CD4-positive, alpha-beta T cell treated with Interleukin-4 for 1 hour (primary cell): ENCODE data around the gene DDIT4.
"Not testable (repeated sequence)": the region's sequence is repeated elsewhere in the genome, so short reads cannot be mapped to it uniquely, and the experiment has no call there.

Experiments used
- DNase-seq, 2 donors: peaks; one replicate each; pipeline ENCODE4 v3.0.0-alpha.2; 2020 to 2022

DDIT4 gene

GRCh38 chr10:72267819-72268399 is 5.8 kb upstream of the DDIT4 start:
- DNase-seq = no peak

GRCh38 chr10:72268475-72269200 is 5.1 kb upstream of the DDIT4 start:
- DNase-seq = not testable (repeated sequence)

- DNase-seq = no peak
These were observed 3.0 kb upstream of the DDIT4 start for GRCh38 chr10:72270607-72271281.

GRCh38 chr10:72272689-72273409 is 875 bp upstream of the DDIT4 start:
- DNase-seq = peak; percentile 32 to 46

GRCh38 chr10:72274213-72274729 is 547 bp downstream of the DDIT4 start:
- no peak for DNase-seq

- DNase-seq = peak; percentile 76 to 79
These were observed 1.1 kb downstream of the DDIT4 start for GRCh38 chr10:72274730-72275350.

GRCh38 chr10:72275351-72276012 is 1.8 kb downstream of the DDIT4 start:
- DNase-seq = no peak

GRCh38 chr10:72276013-72276387 is 2.3 kb downstream of the DDIT4 start:
- no peak for DNase-seq

GRCh38 chr10:72276421-72277339 is 3.0 kb downstream of the DDIT4 start:
- DNase-seq = no peak

- no peak for DNase-seq
These were observed 3.7 kb downstream of the DDIT4 start for GRCh38 chr10:72277340-72277995.

GRCh38 chr10:72277996-72278667 is 4.4 kb downstream of the DDIT4 start:
- no peak for DNase-seq

- DNase-seq = no peak
These were observed 5.1 kb downstream of the DDIT4 start for GRCh38 chr10:72278668-72279393.

GRCh38 chr10:72279587-72279986 is 5.9 kb downstream of the DDIT4 start:
- not testable (repeated sequence) for DNase-seq

- no peak for DNase-seq
These were observed 9.4 kb downstream of the DDIT4 start for GRCh38 chr10:72283131-72283530.

- no peak for DNase-seq
These were observed 12.3 kb downstream of the DDIT4 start for GRCh38 chr10:72285972-72286521.

GRCh38 chr10:72291019-72291532 is 17.4 kb downstream of the DDIT4 start:
- peak; percentile 46 to 68 for DNase-seq

- no peak for DNase-seq
These were observed 18.5 kb downstream of the DDIT4 start for GRCh38 chr10:72292223-72292691.

GRCh38 chr10:72295330-72295910 is 21.7 kb downstream of the DDIT4 start:
- no peak for DNase-seq
